GM12874 (cell line): Measurements from ENCODE around the gene R3HCC1L.

Experiments
- TF ChIP-seq, protein P1 (sequence below): IDR thresholded peaks from 2 replicates; pipeline ENCODE4 v1.5.1; 2011; ENCODE audit warnings: low read depth, mild to moderate bottlenecking, control low read depth, low read length, moderate library complexity; ENCODE audit not compliant: insufficient read depth

Gene R3HCC1L

GRCh38 chr10:98150544-98150943 is 16.1 kb downstream of the R3HCC1L start:
- TF ChIP-seq, protein P1, sequence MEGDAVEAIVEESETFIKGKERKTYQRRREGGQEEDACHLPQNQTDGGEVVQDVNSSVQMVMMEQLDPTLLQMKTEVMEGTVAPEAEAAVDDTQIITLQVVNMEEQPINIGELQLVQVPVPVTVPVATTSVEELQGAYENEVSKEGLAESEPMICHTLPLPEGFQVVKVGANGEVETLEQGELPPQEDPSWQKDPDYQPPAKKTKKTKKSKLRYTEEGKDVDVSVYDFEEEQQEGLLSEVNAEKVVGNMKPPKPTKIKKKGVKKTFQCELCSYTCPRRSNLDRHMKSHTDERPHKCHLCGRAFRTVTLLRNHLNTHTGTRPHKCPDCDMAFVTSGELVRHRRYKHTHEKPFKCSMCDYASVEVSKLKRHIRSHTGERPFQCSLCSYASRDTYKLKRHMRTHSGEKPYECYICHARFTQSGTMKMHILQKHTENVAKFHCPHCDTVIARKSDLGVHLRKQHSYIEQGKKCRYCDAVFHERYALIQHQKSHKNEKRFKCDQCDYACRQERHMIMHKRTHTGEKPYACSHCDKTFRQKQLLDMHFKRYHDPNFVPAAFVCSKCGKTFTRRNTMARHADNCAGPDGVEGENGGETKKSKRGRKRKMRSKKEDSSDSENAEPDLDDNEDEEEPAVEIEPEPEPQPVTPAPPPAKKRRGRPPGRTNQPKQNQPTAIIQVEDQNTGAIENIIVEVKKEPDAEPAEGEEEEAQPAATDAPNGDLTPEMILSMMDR: no peak

DNA sequence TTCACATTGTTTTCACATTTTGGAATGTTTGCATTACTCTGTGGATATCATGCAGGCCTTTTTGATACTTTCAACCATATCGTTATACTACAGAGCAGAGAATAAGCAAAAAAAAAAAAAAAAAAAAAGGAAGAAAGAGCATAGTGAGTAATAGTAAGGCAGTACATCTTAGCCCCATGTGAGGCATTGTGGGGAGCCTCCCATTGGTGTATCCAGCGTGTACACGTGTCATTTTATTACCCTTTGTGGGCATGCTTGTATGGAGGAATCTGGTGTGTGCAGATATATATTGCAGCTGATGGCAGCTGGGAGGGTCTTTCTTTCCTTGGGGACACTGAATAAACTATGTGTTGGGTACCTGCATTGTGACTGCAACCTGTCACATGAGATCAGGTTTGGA is 19.6 kb downstream of the R3HCC1L start:
- TF ChIP-seq, protein P1: no peak

- TF ChIP-seq, protein P1: no peak
These were observed 24.1 kb downstream of the R3HCC1L start for GRCh38 chr10:98158576-98158975.

GRCh38 chr10:98163941-98164340 is 29.5 kb downstream of the R3HCC1L start:
- TF ChIP-seq, protein P1: no peak

DNA sequence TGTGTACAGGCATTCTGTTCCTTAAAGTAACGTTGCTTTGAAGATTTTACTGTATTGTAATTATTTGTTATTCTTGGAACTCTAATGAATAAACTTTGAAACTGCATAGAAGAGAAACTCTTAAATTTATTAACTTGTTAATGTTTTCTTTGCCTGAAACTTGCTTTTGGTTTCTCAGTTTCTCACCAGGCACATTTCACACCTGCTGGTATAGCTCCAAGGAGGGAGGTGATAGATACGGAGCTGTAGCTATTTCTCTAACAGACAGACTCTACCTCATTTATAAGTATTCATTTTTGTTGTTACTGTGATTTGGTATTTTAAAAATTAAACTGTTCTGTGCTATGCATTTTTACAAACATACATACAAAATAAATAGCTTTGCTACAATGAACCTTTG is 32.7 kb downstream of the R3HCC1L start:
- TF ChIP-seq, protein P1: no peak

GRCh38 chr10:98168147-98168546 is 33.7 kb downstream of the R3HCC1L start:
- TF ChIP-seq, protein P1: no peak

DNA sequence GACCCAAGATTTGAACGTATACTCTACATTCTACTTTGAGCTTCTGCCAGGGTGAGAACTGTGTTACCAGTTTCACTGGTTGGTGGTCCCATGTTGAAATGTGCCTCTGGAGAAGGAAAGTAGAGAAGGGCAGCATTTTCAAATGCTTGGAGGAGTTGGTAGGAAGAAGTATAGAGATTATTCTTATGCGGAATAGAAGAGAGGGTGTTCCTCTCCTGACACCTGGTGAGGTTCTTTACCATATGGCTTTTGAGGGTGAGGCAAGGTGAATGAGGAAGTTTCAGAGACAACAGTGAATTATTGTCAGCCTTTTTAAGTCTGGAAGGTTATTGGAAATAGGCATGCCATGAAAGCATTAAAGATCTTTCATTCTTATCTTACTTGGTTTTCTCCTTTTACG is 34.3 kb downstream of the R3HCC1L start:
- TF ChIP-seq, protein P1: no peak

DNA sequence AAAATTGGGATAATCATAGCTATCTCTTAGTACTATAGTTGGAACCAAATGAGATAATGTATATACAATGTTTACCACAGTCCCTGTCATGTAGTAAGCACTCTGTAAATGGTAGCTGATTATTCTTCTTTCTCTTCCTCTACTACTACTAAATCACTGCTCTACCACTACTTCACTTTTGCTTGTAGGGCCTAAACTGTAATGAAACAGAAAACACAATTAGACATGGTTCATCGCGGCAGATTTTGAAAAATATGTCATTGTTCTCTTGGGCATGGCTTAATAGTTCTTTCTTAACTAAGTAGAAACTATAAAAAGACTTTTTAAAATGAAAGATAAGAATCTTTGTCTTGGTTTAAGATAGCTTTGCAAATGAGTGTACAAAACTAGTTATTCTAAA is 34.9 kb downstream of the R3HCC1L start:
- TF ChIP-seq, protein P1: no peak
